Glomerular visceral epithelial cell (primary cell): ENCODE measurements around the gene BNC2.

Source experiments
- DNase-seq: peaks from one replicate; pipeline ENCODE4 v3.0.0-alpha.2; 2016; ENCODE audit errors: extremely low spot score

Gene BNC2

DNA sequence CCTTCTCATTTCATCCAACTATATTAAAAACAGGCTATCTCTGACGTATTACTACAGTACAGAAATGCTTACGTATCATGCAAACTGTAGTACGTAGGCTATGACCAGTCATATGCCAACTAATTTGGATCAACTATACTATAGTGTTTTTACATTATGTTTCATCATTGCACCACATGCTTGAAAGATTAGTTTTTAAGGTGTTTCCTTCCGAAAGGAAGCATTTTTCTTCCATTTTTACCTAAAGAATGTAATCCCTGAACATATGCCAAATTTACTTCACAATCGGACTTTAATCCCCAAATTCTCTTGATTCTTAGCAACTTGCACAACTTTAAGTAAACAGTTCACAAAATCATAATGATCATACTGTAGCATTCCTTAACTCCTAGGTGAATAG is 153.9 kb downstream of the BNC2 start:
- DNase-seq = no peak

DNA sequence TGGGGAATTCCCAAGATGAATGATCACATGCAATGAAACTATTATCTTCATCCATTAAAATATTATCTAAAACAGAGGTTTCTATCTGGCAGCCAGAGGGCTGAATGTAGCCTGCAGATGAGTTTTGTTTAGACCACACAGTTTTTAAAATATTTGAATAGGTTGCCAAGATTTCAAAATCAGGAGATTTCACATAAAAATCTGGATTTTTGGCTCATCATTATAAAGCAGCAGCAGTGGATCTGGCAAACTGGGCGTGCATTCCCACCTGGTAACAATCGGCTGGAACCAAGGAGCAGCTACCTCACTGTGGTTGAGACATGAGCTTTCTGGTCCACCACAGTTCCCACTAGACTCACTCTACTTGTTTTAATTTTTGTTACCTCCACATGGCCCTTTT is 155.1 kb downstream of the BNC2 start:
- peak; percentile 22 for DNase-seq

DNA sequence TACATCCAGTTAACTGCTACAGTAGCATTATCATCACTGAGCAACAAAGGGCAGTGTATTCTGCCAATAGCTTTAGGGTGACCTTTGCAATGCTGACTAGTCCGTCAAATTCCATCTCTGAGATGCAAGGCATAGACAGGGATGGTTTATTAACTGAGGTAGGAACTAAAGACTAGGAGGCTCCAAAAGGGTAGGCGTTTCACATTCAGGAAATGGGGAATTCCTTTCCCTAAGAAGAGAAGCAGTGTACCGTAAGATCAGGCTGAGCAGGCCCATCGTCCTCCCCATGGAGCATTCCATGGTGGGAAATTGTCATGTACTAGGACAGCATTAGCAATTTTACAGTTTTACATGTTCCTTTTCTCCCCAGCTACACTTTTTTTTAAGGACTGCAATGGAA is 157.7 kb downstream of the BNC2 start:
- DNase-seq = no peak

DNA sequence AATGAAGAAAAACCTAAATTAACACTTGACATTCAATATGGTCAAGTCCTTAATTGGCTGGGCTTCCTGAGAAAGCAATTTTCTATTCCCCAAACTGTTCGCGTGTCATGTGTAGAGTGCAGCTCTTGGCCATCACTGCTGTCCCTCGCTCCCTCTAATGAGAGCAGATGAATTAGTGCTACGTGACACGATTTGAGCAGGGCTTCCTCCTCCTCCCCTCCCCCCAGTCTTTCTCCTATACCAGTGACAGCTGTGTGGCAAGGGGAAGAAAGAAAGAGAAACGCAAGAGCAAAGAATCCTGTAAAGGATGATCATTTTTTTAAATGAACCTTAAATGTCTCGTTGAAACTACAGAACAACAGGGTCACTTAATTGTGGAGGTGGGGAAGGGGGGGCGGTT is 159.6 kb downstream of the BNC2 start:
- DNase-seq = no peak

DNA sequence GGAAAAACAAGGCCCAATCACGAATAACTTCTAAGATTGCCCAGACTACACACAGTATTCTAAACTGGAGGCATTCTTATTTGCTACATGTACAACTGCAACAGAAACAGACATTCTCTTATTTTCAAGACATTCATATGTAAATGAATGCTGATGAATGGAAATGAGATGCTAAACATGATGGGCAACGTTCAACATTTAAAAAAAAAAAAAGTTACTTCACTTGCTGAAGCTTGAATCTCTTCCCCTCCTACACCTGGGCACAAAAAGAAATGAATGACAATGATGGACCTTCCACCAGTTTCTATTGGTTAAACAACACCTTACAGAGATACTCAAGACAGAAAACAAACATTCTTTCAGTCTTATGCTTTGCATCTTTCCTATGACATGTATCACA is 160.5 kb downstream of the BNC2 start:
- DNase-seq = no peak

GRCh38 chr9:16708656-16709435 is 161.6 kb downstream of the BNC2 start:
- peak; percentile 54 for DNase-seq

GRCh38 chr9:16705111-16705604 is 165.3 kb downstream of the BNC2 start:
- DNase-seq = peak; percentile 99

DNA sequence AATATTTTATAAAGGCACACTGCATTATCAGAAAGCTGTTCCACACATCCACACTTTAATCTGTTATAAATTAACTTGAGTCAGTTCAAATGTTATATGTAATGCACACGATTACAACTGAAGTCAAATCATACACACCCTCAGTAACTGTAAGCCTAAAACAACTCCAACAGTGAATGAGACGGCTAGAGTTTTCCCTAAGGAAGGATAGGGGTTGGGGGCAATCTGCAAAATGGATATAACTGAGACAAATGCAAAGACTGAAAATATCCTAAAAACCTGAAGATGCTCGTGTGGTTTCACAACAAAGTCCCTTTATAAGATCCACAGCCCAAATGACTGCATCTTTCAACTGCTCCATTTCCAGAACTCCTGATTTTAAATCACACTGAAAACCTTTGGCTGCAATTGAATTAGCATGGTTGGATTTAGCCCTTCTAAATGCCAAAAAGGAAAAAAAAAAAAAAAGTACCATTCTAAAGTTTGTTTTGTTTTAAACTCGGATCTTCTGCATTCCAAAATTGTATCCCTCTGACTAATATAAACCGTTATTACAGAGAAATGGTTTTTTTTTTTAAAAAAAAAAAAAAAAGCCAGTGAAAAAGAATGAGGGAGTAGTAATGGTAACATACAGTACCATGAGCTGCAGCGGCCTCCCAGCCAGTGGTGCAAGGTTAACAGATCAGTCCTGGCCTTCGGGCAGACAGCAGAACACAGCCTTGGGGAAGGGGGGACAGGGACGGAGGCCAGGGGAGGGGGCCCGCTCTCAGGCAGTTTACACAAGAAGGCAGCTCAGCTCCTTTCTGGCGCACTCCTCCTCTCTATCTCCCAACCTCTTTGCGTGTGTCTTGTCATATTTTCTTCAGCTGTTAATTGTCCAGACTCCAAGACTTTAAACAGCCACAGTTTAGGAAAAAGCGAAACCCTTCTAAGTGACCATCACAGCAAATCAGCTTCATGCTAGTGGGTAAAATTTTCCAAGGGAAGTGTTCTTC is 166.1 kb downstream of the BNC2 start:
- peak; percentile 46 for DNase-seq

DNA sequence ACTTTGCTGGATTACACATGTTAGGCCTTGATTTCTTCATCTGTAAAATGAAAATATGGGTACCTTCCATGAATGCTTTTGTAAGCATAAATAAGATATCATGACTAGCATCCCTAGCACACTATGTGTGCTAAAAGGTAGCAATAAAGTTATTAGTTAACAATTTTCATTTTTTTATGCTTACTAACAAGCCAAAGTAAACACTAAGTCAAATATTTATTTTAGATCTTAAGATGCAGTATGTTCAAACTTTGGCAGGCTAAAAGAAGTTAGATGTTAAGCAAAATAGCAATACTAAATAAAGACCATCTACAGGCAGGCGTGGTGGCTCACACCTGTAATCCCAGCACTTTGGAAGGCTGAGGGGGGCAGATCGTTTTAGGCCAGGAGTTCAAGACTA is 169.1 kb downstream of the BNC2 start:
- DNase-seq = no peak

DNA sequence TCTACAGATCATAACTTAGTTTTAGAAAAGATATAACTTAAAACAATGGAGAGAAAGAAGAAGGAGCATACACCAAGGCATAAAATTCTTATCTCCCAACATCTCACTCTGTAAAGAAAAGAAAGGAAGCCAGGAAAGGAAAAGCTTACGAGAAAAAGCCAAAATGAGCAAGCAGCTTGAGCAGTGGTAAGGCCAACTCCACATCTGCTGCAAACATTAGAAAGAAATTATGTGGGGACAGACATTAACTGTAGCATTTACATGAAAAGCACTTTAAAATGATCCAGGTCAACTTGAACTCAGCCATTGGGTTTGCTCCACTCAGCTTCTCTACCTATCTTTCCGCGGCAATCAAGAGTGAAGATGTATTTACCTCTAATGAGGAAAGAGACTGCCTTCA is 176.9 kb downstream of the BNC2 start:
- DNase-seq = no peak

GRCh38 chr9:16690628-16691027 is 179.8 kb downstream of the BNC2 start:
- no peak for DNase-seq

GRCh38 chr9:16690205-16690604 is 180.3 kb downstream of the BNC2 start:
- DNase-seq = no peak

GRCh38 chr9:16689351-16689938 is 181.0 kb downstream of the BNC2 start:
- no peak for DNase-seq

GRCh38 chr9:16688814-16689213 is 181.7 kb downstream of the BNC2 start:
- DNase-seq = no peak

DNA sequence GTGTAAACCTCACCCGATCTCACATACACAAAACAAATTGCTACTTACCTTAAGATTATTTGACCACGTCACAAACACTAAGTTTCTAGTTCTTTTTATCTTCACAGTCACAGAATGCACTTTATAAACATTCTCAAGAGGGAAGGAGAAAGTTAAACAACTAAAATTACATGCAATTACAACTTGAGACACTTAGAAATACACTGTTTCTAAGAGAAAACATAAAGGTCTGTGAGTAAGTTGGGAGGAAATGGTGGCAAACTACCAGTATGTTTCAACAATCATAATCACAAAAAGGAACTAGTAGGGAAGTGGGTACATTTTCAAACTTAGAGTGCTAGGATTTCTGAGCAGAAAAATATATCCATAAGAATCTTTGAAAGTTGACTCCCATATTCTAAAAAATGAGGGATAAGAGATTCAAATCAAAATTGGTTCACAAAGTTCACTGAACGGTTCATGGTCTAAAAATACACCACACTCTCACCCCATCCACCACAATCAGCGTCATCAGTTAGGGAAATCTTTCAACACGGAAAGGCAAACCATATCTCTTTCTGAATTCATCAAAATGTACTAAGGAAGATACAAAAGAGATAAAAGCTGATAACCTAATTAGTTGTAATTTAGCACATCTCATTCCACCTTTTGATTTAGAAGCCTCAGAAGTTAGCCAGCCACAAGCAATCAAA is 182.6 kb downstream of the BNC2 start:
- DNase-seq = no peak

DNA sequence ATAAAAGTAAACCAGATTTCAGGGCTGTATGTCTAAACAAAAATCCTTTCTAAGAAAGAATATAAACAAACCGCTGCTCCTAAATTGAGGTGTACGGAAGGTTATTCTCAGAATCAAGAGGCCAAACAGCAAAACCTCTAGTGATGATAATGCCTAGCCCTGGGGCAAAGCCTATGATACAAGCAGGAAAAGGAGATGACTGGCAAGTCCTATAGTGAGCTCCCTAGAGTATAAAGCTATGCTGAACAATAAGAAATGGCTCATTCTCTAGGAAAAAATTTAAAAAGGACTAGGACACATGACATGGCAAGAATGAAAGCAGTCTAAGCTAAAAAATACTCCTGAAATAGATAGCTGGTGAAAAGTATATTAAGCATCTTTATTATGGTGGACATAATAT is 187.1 kb downstream of the BNC2 start:
- DNase-seq = no peak

GRCh38 chr9:16682273-16682672 is 188.2 kb downstream of the BNC2 start:
- DNase-seq = no peak

- DNase-seq = peak; percentile 73
These were observed 188.8 kb downstream of the BNC2 start for GRCh38 chr9:16681652-16681987.

DNA sequence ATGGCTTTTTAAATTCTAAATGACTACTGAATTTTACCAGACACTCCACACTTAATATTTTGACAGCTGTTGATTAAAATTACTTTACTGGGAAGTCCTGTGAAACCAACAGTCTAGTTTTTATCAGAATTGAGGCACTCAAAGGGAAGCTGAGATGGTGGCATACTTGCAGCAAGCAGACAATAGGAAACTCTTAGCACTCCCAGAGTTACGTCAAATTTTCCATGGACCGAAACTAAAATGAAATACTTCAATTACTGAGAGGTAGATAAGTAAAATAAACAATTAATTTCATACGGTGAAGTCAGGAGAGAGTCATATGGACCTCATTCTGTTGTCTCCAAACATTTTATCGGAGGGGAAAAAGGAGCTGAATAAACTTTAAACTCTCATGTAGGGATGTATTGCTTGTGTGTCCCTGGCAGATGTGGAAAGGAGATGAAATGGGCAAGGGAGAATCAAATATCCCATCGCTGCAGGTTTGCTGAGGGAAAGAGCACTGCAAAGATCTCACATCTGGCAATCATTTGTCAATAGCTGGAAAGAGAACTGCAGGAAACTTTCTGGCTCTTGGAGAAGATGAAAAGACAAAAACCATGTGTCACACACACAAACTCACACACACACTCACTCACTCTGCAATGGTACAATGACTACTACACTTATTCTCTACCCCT is 189.4 kb downstream of the BNC2 start:
- DNase-seq = no peak

- DNase-seq = no peak
These were observed 189.9 kb downstream of the BNC2 start for GRCh38 chr9:16680541-16680940.

DNA sequence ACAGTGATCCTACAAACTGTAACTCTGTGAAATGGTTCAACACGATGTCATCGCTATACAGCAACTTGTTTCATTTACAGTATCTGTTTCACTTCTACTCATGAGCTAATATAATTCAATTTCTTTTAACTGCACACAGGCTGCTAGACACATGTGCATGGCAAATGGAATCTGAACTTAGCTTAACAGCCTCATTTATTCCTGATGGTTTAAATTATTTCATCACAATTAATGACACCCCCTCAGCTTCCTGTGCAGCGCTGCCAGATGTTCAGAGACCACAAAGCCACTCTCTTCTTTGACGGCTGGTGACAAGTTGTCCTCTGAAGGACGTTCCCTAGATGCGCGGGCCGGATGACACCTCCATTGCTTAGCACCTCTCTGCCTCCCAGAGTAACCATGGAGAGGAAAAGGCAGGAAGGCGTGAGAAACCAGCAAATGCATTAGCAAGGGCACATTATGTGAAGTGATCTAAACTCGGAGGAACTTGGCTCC is 191.1 kb downstream of the BNC2 start:
- no peak for DNase-seq
